ENCODE results near the gene ABCF1. TPM values are rescaled to one million over a fixed set of nuclear protein-coding genes. Genes with fewer than 3 reads are reported as not detected.
A peak's percentile ranks its signal among the peaks of the same experiment; 100 is the strongest.

The ABCF1 gene
- total RNA-seq, 1 donor from 2014 or later = 71.5 TPM

GRCh38 chr6:30556066-30556905 lies 15.0 kb upstream of the ABCF1 start, which contains the start of gene GNL1:
Gene GNL1 (minus strand): TSS chr6:30556489. CDS start chr6:30556203, 286 bp downstream.
- Mint-ChIP-seq H3K36me3 (peaks cover 26% of the 10 kb centered on the region), H3K4me1 (peaks cover 29% of the 10 kb centered on the region), H3K27ac (peak within 1 kb of the TSS; percentile 99), H3K4me3 (peak within 1 kb of the TSS; percentile 94), H3K27me3 (ENCODE audit: low read depth) (no peaks in the 10 kb centered on the region), H3K9me3 (no peaks in the 10 kb centered on the region)
- no peak for TF ChIP-seq CTCF (IDR thresholded peaks at IDR 0.05; ENCODE audit: unreplicated experiment)
- peak; percentile 92 to 96 for DNase-seq (ENCODE audit: low spot score in 2 of 2, unreplicated experiment in 2 of 2)

- Mint-ChIP-seq H3K27me3 (ENCODE audit: low read depth) (no peaks in the 10 kb centered on the region), H3K27ac (peak within 1 kb of the TSS; percentile 99)
Measured at GRCh38 chr6:30556906-30557682, 14.1 kb upstream of the ABCF1 start, which contains the start of gene PRR3. Gene PRR3 (plus strand): TSS chr6:30557295. CDS start chr6:30557345, 50 bp downstream.

GRCh38 chr6:30557683-30557981 lies 13.6 kb upstream of the ABCF1 start:
- H3K36me3 Mint-ChIP-seq = peaks cover 24% of the 10 kb centered on the region
- no peak for DNase-seq (ENCODE audit: low spot score in 2 of 2, unreplicated experiment in 2 of 2)
- H3K27ac Mint-ChIP-seq = peak overlapping the region; percentile 99
- TF ChIP-seq CTCF (IDR thresholded peaks at IDR 0.05; ENCODE audit: unreplicated experiment) = no peak
- H3K9me3 Mint-ChIP-seq = no peaks in the 10 kb centered on the region
- H3K27me3 Mint-ChIP-seq (ENCODE audit: low read depth) = no peaks in the 10 kb centered on the region
- peak overlapping the region; percentile 94 for H3K4me3 Mint-ChIP-seq
- peaks cover 29% of the 10 kb centered on the region for H3K4me1 Mint-ChIP-seq

More at GRCh38 chr6:30556906-30557682, 14.1 kb upstream of the ABCF1 start, which contains the start of gene PRR3:
- H3K9me3 Mint-ChIP-seq = no peaks in the 10 kb centered on the region
- H3K4me3 Mint-ChIP-seq = peak within 1 kb of the TSS; percentile 94
- no peak for TF ChIP-seq CTCF (IDR thresholded peaks at IDR 0.05; ENCODE audit: unreplicated experiment)
- peak; percentile 65 to 84 for DNase-seq (ENCODE audit: low spot score in 2 of 2, unreplicated experiment in 2 of 2)
- H3K4me1 Mint-ChIP-seq = peaks cover 29% of the 10 kb centered on the region
- peaks cover 24% of the 10 kb centered on the region for H3K36me3 Mint-ChIP-seq

- H3K9me3 Mint-ChIP-seq = no peaks in the 10 kb centered on the region
- H3K27me3 Mint-ChIP-seq (ENCODE audit: low read depth) = no peaks in the 10 kb centered on the region
- no peak overlapping the region for H3K27ac Mint-ChIP-seq
- no peak for DNase-seq (ENCODE audit: low spot score in 2 of 2, unreplicated experiment in 2 of 2)
- TF ChIP-seq CTCF (IDR thresholded peaks at IDR 0.05; ENCODE audit: unreplicated experiment) = no peak
- H3K4me3 Mint-ChIP-seq = no peak overlapping the region
- H3K4me1 Mint-ChIP-seq = peaks cover 19% of the 10 kb centered on the region
- H3K36me3 Mint-ChIP-seq = peaks cover 19% of the 10 kb centered on the region
Measured at GRCh38 chr6:30560930-30561329, 10.3 kb upstream of the ABCF1 start.

GRCh38 chr6:30562470-30563425 lies 8.5 kb upstream of the ABCF1 start:
- no peak for DNase-seq (ENCODE audit: low spot score in 2 of 2, unreplicated experiment in 2 of 2)
- Mint-ChIP-seq H3K9me3 (no peaks in the 10 kb centered on the region), H3K27ac (no peak overlapping the region), H3K4me3 (no peak overlapping the region), H3K27me3 (ENCODE audit: low read depth) (no peaks in the 10 kb centered on the region), H3K36me3 (peaks cover 19% of the 10 kb centered on the region), H3K4me1 (peaks cover 12% of the 10 kb centered on the region)
- TF ChIP-seq CTCF (IDR thresholded peaks at IDR 0.05; ENCODE audit: unreplicated experiment) = no peak
